ENCODE results near the gene CPNE6. TPM values are rescaled to one million over a fixed set of nuclear protein-coding genes. Genes with fewer than 3 reads are reported as not detected.

The CPNE6 gene
- total RNA-seq, 1 experiment from 2014 or later, result not detected

DNA sequence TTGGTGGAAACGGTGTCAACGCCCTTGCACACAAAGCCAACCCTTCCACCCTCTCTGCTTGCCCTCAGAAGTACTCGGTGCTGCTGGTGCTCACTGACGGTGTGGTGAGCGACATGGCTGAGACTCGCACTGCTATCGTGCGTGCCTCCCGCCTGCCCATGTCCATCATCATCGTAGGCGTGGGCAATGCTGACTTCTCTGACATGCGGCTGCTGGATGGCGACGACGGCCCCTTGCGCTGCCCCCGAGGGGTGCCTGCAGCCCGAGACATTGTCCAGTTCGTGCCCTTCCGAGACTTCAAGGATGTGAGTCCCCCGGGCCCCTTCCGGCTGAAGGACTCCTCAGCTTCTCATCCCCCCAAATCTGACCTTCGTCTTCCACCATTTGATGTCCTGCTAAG is 5.7 kb downstream of the CPNE6 start:
- TF ChIP-seq, protein P1, sequence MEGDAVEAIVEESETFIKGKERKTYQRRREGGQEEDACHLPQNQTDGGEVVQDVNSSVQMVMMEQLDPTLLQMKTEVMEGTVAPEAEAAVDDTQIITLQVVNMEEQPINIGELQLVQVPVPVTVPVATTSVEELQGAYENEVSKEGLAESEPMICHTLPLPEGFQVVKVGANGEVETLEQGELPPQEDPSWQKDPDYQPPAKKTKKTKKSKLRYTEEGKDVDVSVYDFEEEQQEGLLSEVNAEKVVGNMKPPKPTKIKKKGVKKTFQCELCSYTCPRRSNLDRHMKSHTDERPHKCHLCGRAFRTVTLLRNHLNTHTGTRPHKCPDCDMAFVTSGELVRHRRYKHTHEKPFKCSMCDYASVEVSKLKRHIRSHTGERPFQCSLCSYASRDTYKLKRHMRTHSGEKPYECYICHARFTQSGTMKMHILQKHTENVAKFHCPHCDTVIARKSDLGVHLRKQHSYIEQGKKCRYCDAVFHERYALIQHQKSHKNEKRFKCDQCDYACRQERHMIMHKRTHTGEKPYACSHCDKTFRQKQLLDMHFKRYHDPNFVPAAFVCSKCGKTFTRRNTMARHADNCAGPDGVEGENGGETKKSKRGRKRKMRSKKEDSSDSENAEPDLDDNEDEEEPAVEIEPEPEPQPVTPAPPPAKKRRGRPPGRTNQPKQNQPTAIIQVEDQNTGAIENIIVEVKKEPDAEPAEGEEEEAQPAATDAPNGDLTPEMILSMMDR (conservative IDR thresholded peaks at IDR 0.05; ENCODE audit: low read depth, low read length), result no peak
- TF ChIP-seq EZH2 (IDR thresholded peaks at IDR 0.05; ENCODE audit: borderline replicate concordance, low read depth, low read length, poor library complexity, severe bottlenecking), result no peak
- DNase-seq (ENCODE audit: low spot score), result no peak
- POLR2A ChIA-PET (ENCODE audit: low non-redundant PET), result no interaction called here
- Histone ChIP-seq H3K4me1 (ENCODE audit: insufficient read depth, low read length, poor library complexity, severe bottlenecking) (peaks cover 6% of the 10 kb centered on the region), H3K9me3 (ENCODE audit: low read depth, low read length, poor library complexity, severe bottlenecking) (no peaks in the 10 kb centered on the region), H3K36me3 (ENCODE audit: insufficient read depth, low read length, poor library complexity, severe bottlenecking) (no peaks in the 10 kb centered on the region), H3K4me3 (ENCODE audit: low read depth, low read length, poor library complexity, severe bottlenecking) (no peak overlapping the region), H3K27ac (ENCODE audit: low read depth, low read length, poor library complexity, severe bottlenecking) (no peak overlapping the region), H3K27me3 (replicated peaks; ENCODE audit: insufficient read depth, low read depth, low read length, poor library complexity) (peaks cover 16% of the 10 kb centered on the region)
- intact Hi-C loops (cut with micrococcal nuclease; ENCODE audit: unreplicated experiment), result no loop called here
- CTCF ChIA-PET, result no interaction called here
- no TSS peak for BruUV-seq (replicated peaks)

DNA sequence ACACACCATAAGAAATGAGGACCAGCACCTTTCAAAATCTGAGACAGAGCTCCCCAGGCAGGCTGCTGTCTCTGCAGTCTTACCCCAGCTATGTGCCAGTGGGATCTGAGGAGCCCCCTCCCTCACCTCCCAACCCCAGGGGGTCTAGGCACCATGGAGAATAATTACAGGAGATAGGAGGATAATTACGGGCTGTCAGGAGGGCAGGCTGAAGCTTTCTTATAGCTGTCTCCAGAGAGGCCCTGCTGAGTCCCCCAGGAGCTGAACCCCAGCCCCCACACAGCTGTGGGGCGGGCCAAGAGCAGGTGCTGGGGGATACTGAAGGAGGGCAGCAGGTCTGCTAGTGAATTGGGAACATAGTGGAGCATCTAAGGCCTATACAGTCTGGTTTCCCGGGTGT is 6.8 kb downstream of the CPNE6 start:
- no TSS peak for BruUV-seq (replicated peaks)

DNA sequence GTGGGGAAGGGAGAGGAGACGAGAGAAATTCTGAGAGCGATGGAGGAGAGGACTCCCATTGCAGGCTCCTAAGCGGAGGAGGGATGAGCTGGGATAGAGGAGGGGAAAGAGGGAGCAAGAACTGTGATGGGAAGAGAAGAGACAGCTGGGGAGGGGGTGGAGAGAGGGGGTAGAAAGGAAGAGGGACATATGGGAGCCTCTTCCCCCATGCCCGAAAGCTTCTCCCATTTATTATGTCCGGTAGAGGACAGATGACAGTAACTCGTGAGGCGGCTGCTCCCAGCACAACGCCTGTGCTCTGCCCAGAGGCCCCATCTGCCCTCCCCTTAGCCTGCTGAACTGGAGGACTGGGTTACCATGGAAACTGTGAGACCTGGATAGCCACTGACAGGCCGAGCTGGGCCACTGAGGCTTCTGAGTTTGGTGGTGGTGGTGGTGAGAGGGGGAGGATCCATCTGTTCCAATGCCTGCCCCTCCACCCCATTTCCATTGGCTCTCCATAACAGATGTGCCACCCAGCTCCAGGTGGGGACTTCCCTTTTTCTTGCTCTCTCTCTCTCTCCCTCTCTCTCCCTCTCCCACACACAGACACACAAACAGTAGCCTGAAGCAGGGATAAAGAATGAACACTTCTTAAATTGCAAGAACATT is 8.3 kb downstream of the CPNE6 start:
- Histone ChIP-seq H3K4me1 (ENCODE audit: insufficient read depth, low read length, poor library complexity, severe bottlenecking) (peaks cover 6% of the 10 kb centered on the region), H3K27me3 (replicated peaks; ENCODE audit: insufficient read depth, low read depth, low read length, poor library complexity) (peaks cover 13% of the 10 kb centered on the region), H3K27ac (ENCODE audit: low read depth, low read length, poor library complexity, severe bottlenecking) (no peak overlapping the region), H3K36me3 (ENCODE audit: insufficient read depth, low read length, poor library complexity, severe bottlenecking) (no peaks in the 10 kb centered on the region), H3K4me3 (ENCODE audit: low read depth, low read length, poor library complexity, severe bottlenecking) (no peak overlapping the region), H3K9me3 (ENCODE audit: low read depth, low read length, poor library complexity, severe bottlenecking) (no peaks in the 10 kb centered on the region)
- CTCF ChIA-PET, result interaction anchor here (0.6 to 1.3 kb wide), 3 partner anchors 11 to 21 kb away, joined by 3 to 4 read pairs (median 3); no protein-coding TSS in a partner anchor
- TF ChIP-seq, protein P1 (conservative IDR thresholded peaks at IDR 0.05; ENCODE audit: low read depth, low read length), result no peak
- no peak for TF ChIP-seq EZH2 (IDR thresholded peaks at IDR 0.05; ENCODE audit: borderline replicate concordance, low read depth, low read length, poor library complexity, severe bottlenecking)
- POLR2A ChIA-PET (ENCODE audit: low non-redundant PET), result interaction anchor here (0.6 kb wide), 1 partner anchor 91 kb away, joined by 4 read pairs; no protein-coding TSS in a partner anchor
- intact Hi-C loops (cut with micrococcal nuclease; ENCODE audit: unreplicated experiment), result no loop called here
- BruUV-seq (replicated peaks), result no TSS peak
- DNase-seq (ENCODE audit: low spot score), result no peak

More for the DNA sequence above, 6.8 kb downstream of the CPNE6 start:
- Histone ChIP-seq H3K4me3 (ENCODE audit: low read depth, low read length, poor library complexity, severe bottlenecking) (no peak overlapping the region), H3K27me3 (replicated peaks; ENCODE audit: insufficient read depth, low read depth, low read length, poor library complexity) (peaks cover 13% of the 10 kb centered on the region), H3K36me3 (ENCODE audit: insufficient read depth, low read length, poor library complexity, severe bottlenecking) (no peaks in the 10 kb centered on the region), H3K27ac (ENCODE audit: low read depth, low read length, poor library complexity, severe bottlenecking) (no peak overlapping the region), H3K9me3 (ENCODE audit: low read depth, low read length, poor library complexity, severe bottlenecking) (no peaks in the 10 kb centered on the region), H3K4me1 (ENCODE audit: insufficient read depth, low read length, poor library complexity, severe bottlenecking) (peaks cover 6% of the 10 kb centered on the region)
- ChIA-PET POLR2A (ENCODE audit: low non-redundant PET) (interaction anchor here (0.5 kb wide), 1 partner anchor 24 kb away, joined by 3 read pairs; no protein-coding TSS in a partner anchor), CTCF (no interaction called here)
- no peak for DNase-seq (ENCODE audit: low spot score)
- intact Hi-C loops (cut with micrococcal nuclease; ENCODE audit: unreplicated experiment), result no loop called here
- TF ChIP-seq, protein P1 (conservative IDR thresholded peaks at IDR 0.05; ENCODE audit: low read depth, low read length), result no peak
- TF ChIP-seq EZH2 (IDR thresholded peaks at IDR 0.05; ENCODE audit: borderline replicate concordance, low read depth, low read length, poor library complexity, severe bottlenecking), result no peak

All from A673 (cell line).